ENCODE data around the gene USPL1. TPM values are rescaled to one million over a fixed set of nuclear protein-coding genes. Genes with fewer than 3 reads are reported as not detected.

Gene USPL1
- total and polyA plus RNA-seq, 3 donors from 2014 or later: 36.0 to 52.0 (median 36.4) TPM

- Histone ChIP-seq H3K4me1 (peaks cover 25% of the 10 kb centered on the region), H3K9me3 (no peaks in the 10 kb centered on the region), H3K36me3 (ENCODE audit: low read depth, missing control alignments) (no peaks in the 10 kb centered on the region), H3K27me3 (no peaks in the 10 kb centered on the region), H3K4me3 (peak overlapping the region; percentile 90 to 97), H3K27ac (peak overlapping the region; percentile 99 to 100)
- intact Hi-C loops (cut with DNase I; ENCODE audit: low total_unique reads): loop anchor here (10.0 kb wide), 1 partner anchor 154 kb away; the partner anchor contains the start of gene HMGB1
- no peak for DNase-seq
- 14 to 15% methylated on average over 3 of the region's 3 CpGs for WGBS, 2 donors
- TF ChIP-seq CTCF (IDR thresholded peaks at IDR 0.05) (no peak), POLR2A (IDR thresholded peaks at IDR 0.05) (no peak)
Measured at GRCh38 chr13:30618930-30619279, 1.2 kb downstream of the USPL1 start.

- DNase-seq: no peak
- H3K27ac ChIP-seq: peak overlapping the region; percentile 9 to 12
- H3K4me3 ChIP-seq: no peak overlapping the region
- 46 to 52% methylated on average over 5 of the region's 5 CpGs for WGBS, 2 donors
- intact Hi-C loops (cut with DNase I; ENCODE audit: low total_unique reads): loop anchor here (10.0 kb wide), 1 partner anchor 155 kb away; the partner anchor contains the start of gene HMGB1
- H3K27me3 ChIP-seq: no peaks in the 10 kb centered on the region
- no peaks in the 10 kb centered on the region for H3K36me3 ChIP-seq (ENCODE audit: low read depth, missing control alignments)
- TF ChIP-seq CTCF (IDR thresholded peaks at IDR 0.05) (no peak), POLR2A (IDR thresholded peaks at IDR 0.05) (no peak)
- peaks cover 25% of the 10 kb centered on the region for H3K4me1 ChIP-seq
- no peaks in the 10 kb centered on the region for H3K9me3 ChIP-seq
Measured at GRCh38 chr13:30619731-30620130, 2.0 kb downstream of the USPL1 start.

GRCh38 chr13:30620941-30621340, 3.2 kb downstream of the USPL1 start:
- H3K27ac ChIP-seq: no peak overlapping the region
- intact Hi-C loops (cut with DNase I; ENCODE audit: low total_unique reads): no loop called here

GRCh38 chr13:30622551-30622950, 4.8 kb downstream of the USPL1 start:
- H3K27ac ChIP-seq: no peak overlapping the region
- no peaks in the 10 kb centered on the region for H3K36me3 ChIP-seq (ENCODE audit: low read depth, missing control alignments)
- no peaks in the 10 kb centered on the region for H3K27me3 ChIP-seq
- peaks cover 21% of the 10 kb centered on the region for H3K4me1 ChIP-seq
- H3K4me3 ChIP-seq: no peak overlapping the region
- DNase-seq: no peak
- WGBS, 2 donors: 84 to 86% methylated on average over 1 of the region's 1 CpG
- intact Hi-C loops (cut with DNase I; ENCODE audit: low total_unique reads): no loop called here
- no peaks in the 10 kb centered on the region for H3K9me3 ChIP-seq
- TF ChIP-seq POLR2A (IDR thresholded peaks at IDR 0.05): no peak
- no peak for TF ChIP-seq CTCF (IDR thresholded peaks at IDR 0.05)

More at GRCh38 chr13:30620941-30621340, 3.2 kb downstream of the USPL1 start:
- H3K4me1 ChIP-seq: peaks cover 21% of the 10 kb centered on the region
- DNase-seq: no peak
- H3K36me3 ChIP-seq (ENCODE audit: low read depth, missing control alignments): no peaks in the 10 kb centered on the region
- no peaks in the 10 kb centered on the region for H3K9me3 ChIP-seq
- 76 to 85% methylated on average over 3 of the region's 3 CpGs for WGBS, 2 donors
- H3K27me3 ChIP-seq: no peaks in the 10 kb centered on the region
- TF ChIP-seq POLR2A (IDR thresholded peaks at IDR 0.05): no peak
- no peak for TF ChIP-seq CTCF (IDR thresholded peaks at IDR 0.05)
- H3K4me3 ChIP-seq: no peak overlapping the region

GRCh38 chr13:30623392-30623791, 5.7 kb downstream of the USPL1 start:
- intact Hi-C loops (cut with DNase I; ENCODE audit: low total_unique reads): no loop called here
- no peak for TF ChIP-seq CTCF (IDR thresholded peaks at IDR 0.05)
- TF ChIP-seq POLR2A (IDR thresholded peaks at IDR 0.05): no peak
- H3K27me3 ChIP-seq: no peaks in the 10 kb centered on the region
- no peak overlapping the region for H3K27ac ChIP-seq
- H3K9me3 ChIP-seq: no peaks in the 10 kb centered on the region
- no peak overlapping the region for H3K4me3 ChIP-seq
- DNase-seq: no peak
- peaks cover 21% of the 10 kb centered on the region for H3K4me1 ChIP-seq
- 84 to 86% methylated on average over 5 of the region's 5 CpGs for WGBS, 2 donors
- no peaks in the 10 kb centered on the region for H3K36me3 ChIP-seq (ENCODE audit: low read depth, missing control alignments)

Data from testis (tissue), 3 donors.